MM.1S (cell line): ENCODE measurements around the gene DSCAML1.

Experiments
- CTCF ChIP-seq: fragments of 300-600 bp; sonication (generic); IDR thresholded peaks from 2 replicates; pipeline ENCODE4 v1.5.1; 2016; ENCODE audit warnings: antibody characterized with exemption, low read length, mixed read lengths
- EZH2phosphoT487 ChIP-seq: fragments of 300-600 bp; sonication (generic); IDR thresholded peaks from 2 replicates; pipeline ENCODE4 v1.6.1; 2018; ENCODE audit warnings: antibody characterized with exemption, low read length

- TF ChIP-seq CTCF = no peak
- TF ChIP-seq EZH2phosphoT487 = no peak
Measured at GRCh38 chr11:117489999-117490679, 306.9 kb downstream of the DSCAML1 start.
